IPS-18c (cell line): ENCODE measurements around the gene KCTD15.

Experiments used
- H3K4me3 ChIP-seq: 2 replicates; pipeline ENCODE4 v1.7.0; 2013; ENCODE audit warnings: low read depth, mild to moderate bottlenecking, low read length, moderate library complexity; ENCODE audit not compliant: insufficient read depth
- H3K9me3 ChIP-seq: one replicate; pipeline ENCODE4 v1.6.1; 2013; ENCODE audit warnings: mild to moderate bottlenecking, low read length, moderate library complexity; ENCODE audit not compliant: control insufficient read depth, insufficient read depth

Gene KCTD15

DNA sequence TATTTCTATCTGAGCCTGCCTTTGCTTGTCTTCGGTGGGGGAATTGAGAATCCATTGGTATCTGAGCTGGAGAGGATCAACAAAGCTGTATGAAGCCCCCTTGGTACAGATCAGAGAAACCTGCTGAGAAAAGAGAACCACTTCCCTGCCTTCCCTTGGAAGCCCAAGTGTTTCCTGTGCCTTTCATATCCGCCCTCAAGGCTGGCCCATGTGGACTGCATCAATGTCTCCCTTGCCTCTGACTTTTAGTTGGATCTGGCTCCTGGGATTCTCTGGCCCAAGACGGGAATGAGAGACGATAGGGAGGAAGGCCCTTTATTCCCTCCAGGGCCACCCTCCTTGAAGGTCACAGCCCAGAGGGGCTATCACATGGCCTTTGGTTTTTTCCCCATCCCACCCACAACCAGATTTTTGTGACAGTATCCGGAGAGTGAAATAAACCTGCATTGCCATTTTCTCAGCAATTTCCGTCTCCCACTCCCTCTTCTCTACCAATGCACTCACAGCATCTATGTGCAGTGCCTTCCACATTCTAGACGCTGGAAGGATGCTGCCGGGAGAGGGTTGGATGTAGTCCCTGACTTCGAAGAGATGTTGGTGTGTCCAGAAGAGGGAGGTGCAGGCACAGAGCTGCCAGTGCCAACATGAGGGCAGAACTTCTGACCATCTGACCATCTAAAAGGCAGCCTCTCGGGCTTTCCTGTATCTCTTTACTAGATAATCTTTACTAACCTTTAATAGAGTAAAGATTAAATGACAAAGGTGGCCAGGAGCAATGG, 63.8 kb downstream of the KCTD15 start:
- Histone ChIP-seq H3K4me3 (no peak overlapping the region), H3K9me3 (no peaks in the 10 kb centered on the region)

DNA sequence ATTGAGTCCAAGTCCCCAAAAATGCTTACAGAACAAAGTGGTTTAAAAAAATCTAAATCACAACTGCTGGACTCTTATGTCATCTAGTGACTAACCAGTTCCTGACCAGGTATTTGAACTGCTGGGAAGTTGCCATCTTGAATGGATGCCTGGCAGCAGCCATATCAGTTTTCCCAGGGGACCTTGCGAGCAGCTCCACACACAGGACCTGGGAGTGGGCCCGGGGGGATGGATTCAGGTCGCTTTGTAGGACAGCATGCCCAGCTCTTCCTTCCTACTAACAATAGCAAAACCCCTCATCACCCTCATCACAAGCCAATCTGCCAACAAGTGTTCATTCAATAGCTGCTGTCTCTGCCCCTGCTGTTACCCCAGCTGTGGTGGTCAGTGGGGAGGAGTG, 65.3 kb downstream of the KCTD15 start:
- no peak overlapping the region for H3K4me3 ChIP-seq
- H3K9me3 ChIP-seq, result no peaks in the 10 kb centered on the region

DNA sequence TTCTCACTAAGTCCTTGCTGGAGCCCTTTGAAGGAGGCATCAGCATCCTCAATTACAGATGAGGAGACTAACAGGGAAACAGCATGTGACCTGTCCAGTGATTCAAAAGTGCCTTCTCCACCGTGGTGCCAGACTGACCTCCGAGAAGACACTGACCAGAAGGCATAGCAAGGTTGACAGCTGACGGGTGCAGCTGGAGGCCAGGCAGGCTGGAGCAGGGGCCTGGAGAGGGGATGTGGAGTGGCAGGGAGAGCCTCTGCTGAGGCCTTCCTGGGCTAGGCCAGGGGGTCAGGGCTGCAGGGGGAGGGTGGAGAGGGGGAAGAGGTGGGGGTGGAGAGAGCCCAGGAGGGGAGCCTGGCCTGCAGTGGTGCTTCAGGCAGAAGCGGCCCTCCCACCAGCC, 66.3 kb downstream of the KCTD15 start:
- no peak overlapping the region for H3K4me3 ChIP-seq
- no peaks in the 10 kb centered on the region for H3K9me3 ChIP-seq

DNA sequence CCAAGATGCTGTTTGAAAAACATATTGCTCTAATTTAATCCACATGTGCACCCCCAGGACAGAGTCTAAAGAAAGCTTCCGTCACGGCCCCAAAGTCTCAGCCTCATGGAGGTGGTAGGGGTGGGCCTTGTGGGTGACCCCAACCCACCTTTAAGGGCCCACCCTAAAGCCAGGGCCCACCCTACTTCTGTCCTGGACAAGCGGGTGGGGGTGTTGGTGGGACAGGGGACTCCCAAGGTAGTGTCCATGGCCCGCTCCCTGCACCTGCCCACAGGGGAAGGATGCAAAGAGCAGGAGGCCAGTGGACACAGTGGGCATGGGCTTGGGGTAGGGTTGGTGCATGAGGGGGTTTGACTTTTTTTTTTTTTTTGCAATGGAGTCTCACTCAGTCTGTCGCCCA, 66.8 kb downstream of the KCTD15 start:
- Histone ChIP-seq H3K9me3 (no peaks in the 10 kb centered on the region), H3K4me3 (no peak overlapping the region)

DNA sequence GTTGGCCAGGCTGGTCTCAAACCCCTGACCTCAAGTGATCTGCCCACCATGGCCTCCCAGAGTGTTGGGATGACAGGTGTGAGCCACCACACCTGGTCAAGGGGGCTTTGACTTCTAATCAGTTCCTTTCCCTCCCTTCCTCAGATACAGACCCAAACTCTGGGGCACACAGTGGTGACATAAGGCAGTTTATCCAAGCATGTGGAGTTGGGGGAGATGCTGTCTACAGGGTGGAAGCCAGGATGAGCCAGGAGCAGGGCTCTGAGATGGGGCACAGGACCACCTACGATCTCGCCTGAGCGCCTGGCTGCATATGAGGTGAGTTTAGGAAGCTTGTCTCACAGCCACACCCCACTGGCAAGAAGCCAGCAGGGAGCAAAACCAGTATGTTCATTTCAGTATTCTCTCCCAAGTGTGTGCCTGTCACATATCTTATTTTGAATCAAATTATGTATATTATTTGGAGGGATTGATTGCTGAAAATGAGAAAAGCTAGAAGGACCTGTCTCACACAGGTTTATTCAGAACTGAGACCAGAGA, 67.7 kb downstream of the KCTD15 start:
- H3K4me3 ChIP-seq, result no peak overlapping the region
- no peaks in the 10 kb centered on the region for H3K9me3 ChIP-seq

DNA sequence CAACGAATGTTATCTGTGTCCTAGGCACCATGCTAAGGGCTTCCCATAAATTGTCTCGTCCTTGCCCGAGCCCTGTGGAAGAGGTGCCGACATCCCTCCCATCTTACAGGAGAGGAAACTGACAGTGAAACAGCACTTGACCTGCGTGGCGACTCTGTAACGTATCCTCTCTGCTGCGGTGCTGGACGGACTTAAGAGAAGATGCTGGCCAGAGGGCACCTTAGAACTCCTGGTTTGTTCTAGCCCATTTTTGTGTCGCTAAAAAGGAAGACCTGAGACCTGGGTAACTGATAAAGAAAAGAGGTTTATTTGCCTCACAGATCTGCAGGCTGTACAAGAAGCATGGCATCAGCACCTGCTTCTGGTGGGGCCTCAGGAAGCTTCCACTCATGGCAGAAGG, 68.6 kb downstream of the KCTD15 start:
- Histone ChIP-seq H3K4me3 (no peak overlapping the region), H3K9me3 (no peaks in the 10 kb centered on the region)
